ENCODE measurements around the gene ING1.
"Not testable (repeated sequence)": the region's sequence is repeated elsewhere in the genome, so short reads cannot be mapped to it uniquely, and the experiment has no call there.

GRCh38 chr13:110701061-110701460 is 12.4 kb upstream of the ING1 start:
- not testable (repeated sequence) for TF ChIP-seq CTCF, POLR2A (IDR thresholded peaks at IDR 0.05)
